IMR-90 (cell line): ENCODE measurements around the gene ADPGK. TPM values are rescaled to one million over a fixed set of nuclear protein-coding genes. Genes with fewer than 3 reads are reported as not detected.

Source experiments
- ATAC-seq: fragments of 200-7000 bp; cut with Tn5 transposase; 2 replicates; pipeline ENCODE4 v1.9.1; 2020; ENCODE audit warnings: low read depth, mild to moderate bottlenecking, moderate library complexity
- BruUV-seq: library from RNA; stranded (reverse); fragments of 400-500 nt; replicated peaks from 2 replicates; lab custom pipeline; 2021; lab: Mats Ljungman, UMichigan
- CTCF ChIA-PET: fragments of 300-600 bp; formaldehyde crosslinking; extraction: SDS; loops from one replicate; lab custom pipeline; 2021; ENCODE audit warnings: antibody characterized with exemption; lab: Yijun Ruan, JAX
- POLR2A ChIA-PET: fragments of 300-600 bp; sonication (Branson Sonifier 250); formaldehyde crosslinking; loops from one replicate; lab custom pipeline; 2022; ENCODE audit warnings: antibody characterized with exemption; ENCODE audit not compliant: unreplicated experiment; lab: Charles Lee
- DNase-seq: peaks from one replicate; pipeline ENCODE4 v3.0.0; 2013
- H2AFZ ChIP-seq: replicated peaks from 2 replicates; pipeline ENCODE3; 2013; ENCODE audit warnings: low read length, mild to moderate bottlenecking; ENCODE audit not compliant: poor library complexity
- H2AK5ac ChIP-seq: 2 replicates; pipeline ENCODE4 v1.6.1; 2013; ENCODE audit warnings: low read depth, low read length, inconsistent platforms
- H2AK9ac ChIP-seq: replicated peaks from 2 replicates; pipeline ENCODE3; 2013; ENCODE audit warnings: mild to moderate bottlenecking, low read depth, low read length, moderate library complexity; ENCODE audit not compliant: poor library complexity
- H2BK120ac ChIP-seq: 2 replicates; pipeline ENCODE4 v1.6.1; 2013; ENCODE audit warnings: low read depth, low read length, inconsistent platforms
- H2BK15ac ChIP-seq: 3 replicates; pipeline ENCODE4 v1.6.1; 2013; ENCODE audit warnings: low read depth, low read length, inconsistent platforms
- H2BK20ac ChIP-seq: 2 replicates; pipeline ENCODE4 v1.6.1; 2013; ENCODE audit warnings: low read depth, mild to moderate bottlenecking, inconsistent platforms, low read length, moderate library complexity
- H2BK5ac ChIP-seq: 2 replicates; pipeline ENCODE4 v1.6.1; 2013; ENCODE audit warnings: mild to moderate bottlenecking, low read depth, low read length, inconsistent platforms; ENCODE audit not compliant: poor library complexity, severe bottlenecking
- H3K14ac ChIP-seq: replicated peaks from 2 replicates; pipeline ENCODE4 v1.6.1; 2013; ENCODE audit warnings: low read depth, low read length, inconsistent platforms
- H3K18ac ChIP-seq: 2 replicates; pipeline ENCODE4 v1.6.1; 2013; ENCODE audit warnings: low read depth, low read length, control low read depth
- H3K23ac ChIP-seq: 2 replicates; pipeline ENCODE4 v1.6.1; 2013; ENCODE audit warnings: low read depth, low read length, inconsistent platforms
- H3K27ac ChIP-seq: 2 replicates; pipeline ENCODE4 v1.5.1; 2013; ENCODE audit warnings: mild to moderate bottlenecking, control low read depth, low read length; ENCODE audit not compliant: insufficient read depth
- H3K27me3 ChIP-seq: 2 replicates; pipeline ENCODE4 v1.6.1; 2013; ENCODE audit warnings: low read length; ENCODE audit not compliant: control insufficient read depth, insufficient read depth
- H3K36me3 ChIP-seq: 2 replicates; pipeline ENCODE4 v1.6.1; 2013; ENCODE audit warnings: low read length, mixed read lengths; ENCODE audit not compliant: control insufficient read depth, insufficient read depth
- H3K4ac ChIP-seq: 2 replicates; pipeline ENCODE4 v1.6.1; 2013; ENCODE audit warnings: low read depth, low read length, inconsistent platforms
- H3K4me1 ChIP-seq: 2 replicates; pipeline ENCODE4 v1.6.1; 2013; ENCODE audit warnings: low read length, mixed read lengths; ENCODE audit not compliant: control insufficient read depth, insufficient read depth
- H3K4me2 ChIP-seq: 2 replicates; pipeline ENCODE4 v1.6.1; 2013; ENCODE audit warnings: low read depth, mild to moderate bottlenecking, control low read depth, low read length, moderate library complexity
- H3K4me3 ChIP-seq: 2 replicates; pipeline ENCODE4 v1.5.1; 2013; ENCODE audit warnings: low read depth, mild to moderate bottlenecking, control low read depth, low read length, moderate library complexity; ENCODE audit not compliant: insufficient read depth
- H3K56ac ChIP-seq: 2 replicates; pipeline ENCODE4 v1.6.1; 2013; ENCODE audit warnings: low read length, inconsistent platforms; ENCODE audit not compliant: insufficient read depth; ENCODE audit errors: extremely low read depth
- H3K79me1 ChIP-seq, 2 experiments: 2 replicates each; pipeline ENCODE4 v1.6.1; 2013; ENCODE audit warnings: low read length in 2 of 2, inconsistent platforms in 1 of 2, low read depth in 1 of 2
- H3K9ac ChIP-seq: 2 replicates; pipeline ENCODE4 v1.6.1; 2013; ENCODE audit warnings: low read depth, low read length, control low read depth
- H3K9me1 ChIP-seq: 2 replicates; pipeline ENCODE4 v1.6.1; 2013; ENCODE audit warnings: low read length, inconsistent platforms; ENCODE audit not compliant: insufficient read depth
- H3K9me3 ChIP-seq: 2 replicates; pipeline ENCODE4 v1.6.1; 2013; ENCODE audit warnings: low read length; ENCODE audit not compliant: control insufficient read depth, insufficient read depth
- H4K20me1 ChIP-seq: 2 replicates; pipeline ENCODE4 v1.6.1; 2013; ENCODE audit warnings: low read length, inconsistent platforms; ENCODE audit not compliant: insufficient read depth
- H4K5ac ChIP-seq: 2 replicates; pipeline ENCODE4 v1.6.1; 2013; ENCODE audit warnings: mild to moderate bottlenecking, low read depth, low read length, control low read depth
- H4K8ac ChIP-seq, 2 experiments: 2 replicates each; pipeline ENCODE4 v1.6.1; 2013; ENCODE audit warnings: low read depth in 2 of 2, low read length in 2 of 2, control low read depth in 1 of 2, inconsistent platforms in 1 of 2
- H4K91ac ChIP-seq: 2 replicates; pipeline ENCODE4 v1.6.1; 2013; ENCODE audit warnings: low read depth, low read length, inconsistent platforms; ENCODE audit not compliant: insufficient read depth
- CEBPB ChIP-seq: IDR thresholded peaks from 2 replicates; pipeline ENCODE4 v1.6.1; 2012; ENCODE audit warnings: low read depth, low read length, improper control_type of control experiment
- CHD1 ChIP-seq: IDR thresholded peaks from 2 replicates; pipeline ENCODE4 v1.6.1; 2012; ENCODE audit warnings: low read depth, low read length, improper control_type of control experiment
- CTCF ChIP-seq: conservative IDR thresholded peaks from 2 replicates; pipeline ENCODE4 v1.5.1; 2012; ENCODE audit warnings: mild to moderate bottlenecking, low read depth, low read length, improper control_type of control experiment
- ELK1 ChIP-seq: fragments of 150-350 bp; IDR thresholded peaks from 2 replicates; pipeline ENCODE4 v1.6.1; 2016; ENCODE audit warnings: low read depth, mild to moderate bottlenecking, low read length, moderate library complexity, borderline replicate concordance
- FOS ChIP-seq: fragments of 150-350 bp; IDR thresholded peaks from 2 replicates; pipeline ENCODE4 v1.6.1; 2016; ENCODE audit warnings: low read depth, low read length
- MAFK ChIP-seq: IDR thresholded peaks from 2 replicates; pipeline ENCODE4 v1.6.1; 2012; ENCODE audit warnings: low read depth, low read length, improper control_type of control experiment
- MAZ ChIP-seq: IDR thresholded peaks from 2 replicates; pipeline ENCODE4 v1.6.1; 2012; ENCODE audit warnings: low read depth, mild to moderate bottlenecking, low read length, improper control_type of control experiment, moderate library complexity, borderline replicate concordance
- MXI1 ChIP-seq: IDR thresholded peaks from 2 replicates; pipeline ENCODE4 v1.6.1; 2012; ENCODE audit warnings: low read depth, mild to moderate bottlenecking, low read length, moderate library complexity, borderline replicate concordance
- NFE2L2 ChIP-seq: fragments of 150-350 bp; IDR thresholded peaks from 2 replicates; pipeline ENCODE4 v1.6.1; 2016; ENCODE audit warnings: low read depth, mild to moderate bottlenecking, low read length
- RAD21 ChIP-seq: IDR thresholded peaks from 2 replicates; pipeline ENCODE4 v1.6.1; 2012; ENCODE audit warnings: low read length, improper control_type of control experiment
- RCOR1 ChIP-seq: IDR thresholded peaks from 2 replicates; pipeline ENCODE4 v1.6.1; 2012; ENCODE audit warnings: mild to moderate bottlenecking, low read length, improper control_type of control experiment; ENCODE audit not compliant: insufficient replicate concordance
- RFX5 ChIP-seq: IDR thresholded peaks from 2 replicates; pipeline ENCODE4 v1.8.0; 2012; ENCODE audit warnings: low read depth, mild to moderate bottlenecking, low read length, moderate library complexity
- USF2 ChIP-seq: fragments of 150-350 bp; IDR thresholded peaks from 2 replicates; pipeline ENCODE4 v1.6.1; 2017; ENCODE audit warnings: mild to moderate bottlenecking, antibody characterized with exemption, low read length, low read depth
- WGBS, 2 experiments: methylation state at CpG; one replicate each; pipeline versions ENCODE4 v1.1.5 to v1.1.7; 2013; ENCODE audit warnings: missing lambda C conversion rate in 2 of 2; ENCODE audit not compliant: insufficient read length in 1 of 2; ENCODE audit errors: extremely low coverage in 2 of 2; 5-methylcytosine and 5-hydroxymethylcytosine counted together
- dilution Hi-C: fragments of 300-500 bp; cut with HindIII; formaldehyde crosslinking; loops from one replicate; pipeline ENCODE4 v1.14.3; 2018; ENCODE audit warnings: low sequenced_read_pairs; ENCODE audit not compliant: unreplicated experiment
- in situ Hi-C: fragments of 300-500 bp; cut with MboI; formaldehyde crosslinking; loops from 3 replicates; pipeline ENCODE4 v1.14.3; 2019; ENCODE audit warnings: low sequenced_read_pairs, inconsistent platforms, mixed read lengths
- intact Hi-C: fragments of 100-400 bp; cut with micrococcal nuclease; formaldehyde crosslinking; loops from 2 replicates; pipeline ENCODE4 v1.10.0; 2022
- polyA plus RNA-seq, 3 experiments: library from polyadenylated mRNA; depleted of rRNA; stranded (reverse); fragments of >200 nt; gene quantifications; 2 replicates each; pipeline ENCODE4 v1.2.3, GENCODE V29; 2012; ENCODE audit warnings: low replicate concordance in 1 of 3
- total RNA-seq: library from RNA; depleted of rRNA; stranded (reverse); fragments of >200 nt; gene quantifications from 2 replicates; pipeline ENCODE4 v1.2.3, GENCODE V29; 2012

ADPGK gene
- total and polyA plus RNA-seq, 2 of the 4 experiments (the other 2 are of a cell fraction): 53.2 to 62.8 TPM

GRCh38 chr15:72706266-72706665 lies 77.3 kb downstream of the ADPGK start:
- Histone ChIP-seq H4K5ac (no peak overlapping the region), H2BK20ac (no peak overlapping the region), H3K36me3 (no peaks in the 10 kb centered on the region), H3K56ac (no peak overlapping the region), H3K27me3 (no peaks in the 10 kb centered on the region), H3K9me3 (no peaks in the 10 kb centered on the region), H4K91ac (no peak overlapping the region), H3K4ac (no peak overlapping the region), H3K4me1 (peaks cover 6% of the 10 kb centered on the region), H2AK5ac (no peak overlapping the region), H3K79me1 (no peaks in the 10 kb centered on the region; a peak in 1 of 4 replicates), H4K20me1 (no peaks in the 10 kb centered on the region), H3K18ac (no peak overlapping the region), H4K8ac (no peak overlapping the region), H3K23ac (no peak overlapping the region), H3K9me1 (no peaks in the 10 kb centered on the region), H2BK5ac (no peak overlapping the region), H2BK120ac (no peak overlapping the region), H2AK9ac (no peak overlapping the region), H3K9ac (no peak overlapping the region), H3K14ac (no peak overlapping the region), H2BK15ac (no peak overlapping the region), H2AFZ (no peak overlapping the region), H3K4me2 (no peak overlapping the region), H3K4me3 (no peak overlapping the region), H3K27ac (no peak overlapping the region)
- in situ Hi-C loops: no loop called here
- peak; percentile 59 for DNase-seq
- CTCF ChIA-PET: no interaction called here
- no peak for ATAC-seq
- TF ChIP-seq CHD1: no peak
- no peak for TF ChIP-seq MXI1
- no peak for TF ChIP-seq MAZ
- no peak for TF ChIP-seq CEBPB
- TF ChIP-seq FOS: no peak
- no peak for TF ChIP-seq ELK1
- TF ChIP-seq CTCF: no peak
- TF ChIP-seq RAD21: no peak
- no peak for TF ChIP-seq NFE2L2
- no peak for TF ChIP-seq RCOR1
- TF ChIP-seq USF2: no peak
- TF ChIP-seq RFX5: no peak
- no peak for TF ChIP-seq MAFK
- dilution Hi-C loops: no loop called here
- no TSS peak for BruUV-seq
- intact Hi-C loops: no loop called here
- WGBS, 2 experiments: no CpG with 5 or more reads among the region's 11 CpGs
- POLR2A ChIA-PET: no interaction called here
